Fibroblast of lung (primary cell): ENCODE results near the gene PIK3AP1. TPM values are rescaled to one million over a fixed set of nuclear protein-coding genes. Genes with fewer than 3 reads are reported as not detected.

Source experiments
- DNase-seq, 2 donors: peaks; one replicate each; pipeline versions ENCODE4 v3.0.0 to v3.0.0-alpha.2; 2010; ENCODE audit warnings: low read depth in 2 of 2
- H2AFZ ChIP-seq: 2 replicates; pipeline ENCODE4 v1.5.1; 2012; ENCODE audit warnings: low read length, control low read depth, inconsistent platforms
- H3K27ac ChIP-seq: 2 replicates; pipeline ENCODE4 v1.5.1; 2011; ENCODE audit warnings: low read length, control low read depth; ENCODE audit not compliant: insufficient read depth
- H3K27me3 ChIP-seq: 2 replicates; pipeline ENCODE4 v1.5.1; 2011; ENCODE audit warnings: mild to moderate bottlenecking, low read length; ENCODE audit not compliant: control insufficient read depth, insufficient read depth
- H3K36me3 ChIP-seq: 2 replicates; pipeline ENCODE4 v1.5.1; 2011; ENCODE audit warnings: low read length; ENCODE audit not compliant: control insufficient read depth, insufficient read depth
- H3K4me1 ChIP-seq: 2 replicates; pipeline ENCODE4 v1.5.1; 2011; ENCODE audit warnings: low read length; ENCODE audit not compliant: control insufficient read depth, insufficient read depth; ENCODE audit errors: extremely low read depth
- H3K4me2 ChIP-seq: 2 replicates; pipeline ENCODE4 v1.5.1; 2011; ENCODE audit warnings: low read length, control low read depth; ENCODE audit not compliant: insufficient read depth; ENCODE audit errors: extremely low read depth
- H3K4me3 ChIP-seq, 4 experiments: fragments of 200-600 bp in 1 of 4; sonication (generic) in 1 of 4; replicated peaks in 1 of 4; 2 replicates each; pipeline ENCODE4 v1.5.1; 2011 to 2016; ENCODE audit warnings: low read length in 4 of 4, low read depth in 3 of 4, mild to moderate bottlenecking in 3 of 4, control low read depth in 2 of 4, inconsistent platforms in 1 of 4, mixed read lengths in 1 of 4; ENCODE audit not compliant: insufficient read depth in 1 of 4; ENCODE audit errors: control extremely low read depth in 1 of 4
- H3K79me2 ChIP-seq: 2 replicates; pipeline ENCODE4 v1.5.1; 2012; ENCODE audit warnings: mild to moderate bottlenecking, low read length, inconsistent platforms; ENCODE audit not compliant: control insufficient read depth, insufficient read depth
- H3K9ac ChIP-seq: 2 replicates; pipeline ENCODE4 v1.5.1; 2011; ENCODE audit warnings: mild to moderate bottlenecking, low read length, control low read depth; ENCODE audit not compliant: insufficient read depth
- H3K9me3 ChIP-seq: 2 replicates; pipeline ENCODE4 v1.5.1; 2012; ENCODE audit warnings: low read depth, low read length; ENCODE audit not compliant: control insufficient read depth, insufficient read depth
- H4K20me1 ChIP-seq: 2 replicates; pipeline ENCODE4 v1.5.1; 2011; ENCODE audit warnings: low read length; ENCODE audit not compliant: control insufficient read depth, insufficient read depth; ENCODE audit errors: extremely low read depth
- CTCF ChIP-seq, 2 donors: IDR thresholded peaks in 1 of 2; conservative IDR thresholded peaks in 1 of 2; 1 replicate in 1 of 2; 2 replicates in 1 of 2; pipeline ENCODE4 v1.5.1; 2011 to 2012; ENCODE audit warnings: low read length in 2 of 2, control low read depth in 1 of 2, inconsistent platforms in 1 of 2, low read depth in 1 of 2, mild to moderate bottlenecking in 1 of 2
- EZH2 ChIP-seq: IDR thresholded peaks from 2 replicates; pipeline ENCODE4 v1.5.1; 2012; ENCODE audit warnings: low read length, control low read depth, mild to moderate bottlenecking; ENCODE audit errors: missing control alignments
- polyA plus RNA-seq, 2 donors: library from polyadenylated mRNA; depleted of rRNA in 1 of 2; stranded (reverse) in 1 of 2; unstranded in 1 of 2; fragments of >200 nt; gene quantifications; 2 replicates each; pipeline ENCODE4 v1.2.1, GENCODE V29; 2011 to 2012; ENCODE audit warnings: missing spikeins in 1 of 2
- total RNA-seq: library from RNA; depleted of rRNA; stranded (reverse); fragments of >200 nt; gene quantifications from 2 replicates; pipeline ENCODE4 v1.2.1, GENCODE V29; 2014

PIK3AP1 gene
- total and polyA plus RNA-seq, 2 donors (not counting 1 experiment from before 2014, with no cell fraction given) = 0.17 to 0.24 TPM

GRCh38 chr10:96767611-96768010 lies 47.3 kb upstream of the PIK3AP1 start:
- DNase-seq = no peak
- Histone ChIP-seq H3K36me3 (no peaks in the 10 kb centered on the region), H3K9me3 (no peaks in the 10 kb centered on the region), H2AFZ (no peak overlapping the region), H3K27ac (no peak overlapping the region), H3K27me3 (no peaks in the 10 kb centered on the region), H3K4me3 (no peak overlapping the region), H3K4me2 (no peak overlapping the region), H3K79me2 (no peaks in the 10 kb centered on the region), H3K9ac (no peak overlapping the region), H4K20me1 (no peaks in the 10 kb centered on the region), H3K4me1 (no peaks in the 10 kb centered on the region)
- TF ChIP-seq EZH2 (no peak), CTCF (conservative IDR thresholded peaks at IDR 0.05 in 1 of 2, IDR thresholded peaks at IDR 0.05 in 1 of 2; ENCODE audit: low read depth in 1 of 2, low read length in 2 of 2) (no peak)

GRCh38 chr10:96765406-96766240 lies 45.3 kb upstream of the PIK3AP1 start:
- TF ChIP-seq EZH2 (no peak), CTCF (conservative IDR thresholded peaks at IDR 0.05 in 1 of 2, IDR thresholded peaks at IDR 0.05 in 1 of 2; ENCODE audit: low read depth in 1 of 2, low read length in 2 of 2) (peak; percentile 90 to 93)
- Histone ChIP-seq H4K20me1 (no peaks in the 10 kb centered on the region), H3K27ac (no peak overlapping the region), H2AFZ (no peak overlapping the region), H3K36me3 (no peaks in the 10 kb centered on the region), H3K79me2 (no peaks in the 10 kb centered on the region), H3K9ac (no peak overlapping the region), H3K4me3 (no peak overlapping the region), H3K9me3 (no peaks in the 10 kb centered on the region), H3K27me3 (no peaks in the 10 kb centered on the region), H3K4me1 (no peaks in the 10 kb centered on the region), H3K4me2 (no peak overlapping the region)
- peak; percentile 47 to 50 for DNase-seq

GRCh38 chr10:96764425-96765060 lies 44.2 kb upstream of the PIK3AP1 start:
- no peak for TF ChIP-seq EZH2
- TF ChIP-seq CTCF (conservative IDR thresholded peaks at IDR 0.05 in 1 of 2, IDR thresholded peaks at IDR 0.05 in 1 of 2; ENCODE audit: low read depth in 1 of 2, low read length in 2 of 2) = no peak
- Histone ChIP-seq H3K4me3 (no peak overlapping the region), H3K36me3 (no peaks in the 10 kb centered on the region), H3K27ac (no peak overlapping the region), H4K20me1 (no peaks in the 10 kb centered on the region), H2AFZ (no peak overlapping the region), H3K9ac (no peak overlapping the region), H3K4me1 (no peaks in the 10 kb centered on the region), H3K27me3 (no peaks in the 10 kb centered on the region), H3K9me3 (no peaks in the 10 kb centered on the region), H3K4me2 (no peak overlapping the region), H3K79me2 (no peaks in the 10 kb centered on the region)
- no peak for DNase-seq
